ENCODE measurements around the gene ZNF678. TPM values are rescaled to one million over a fixed set of nuclear protein-coding genes. Genes with fewer than 3 reads are reported as not detected.
"Not testable (repeated sequence)": the region's sequence is repeated elsewhere in the genome, so short reads cannot be mapped to it uniquely, and the experiment has no call there.

ZNF678 gene
- total and polyA plus RNA-seq, 2 of the 8 experiments (the other 6 are each of a cell fraction or from before 2014, with no cell fraction given) = 6.9 to 28.3 TPM

DNA sequence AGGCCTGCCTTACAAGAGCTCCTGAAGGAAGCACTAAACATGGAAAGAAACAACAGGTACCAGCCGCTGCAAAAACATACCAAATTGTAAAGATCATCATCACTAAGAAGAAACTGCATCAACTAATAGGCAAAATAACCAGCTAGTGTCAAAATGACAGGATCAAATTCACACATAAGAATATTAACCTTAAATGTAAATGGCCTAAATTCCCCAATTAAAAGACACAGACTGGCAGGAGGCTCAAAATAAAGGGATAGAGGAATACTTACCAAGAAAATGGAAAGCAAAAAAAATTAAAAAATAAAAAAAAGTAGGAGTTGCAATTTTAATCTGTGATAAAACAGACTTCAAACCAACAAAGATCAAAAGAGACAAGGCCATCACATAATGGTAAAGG lies 11.5 kb upstream of the ZNF678 start:
- H3K18ac ChIP-seq (ENCODE audit: extremely low read depth, low read length); H3K56ac ChIP-seq (replicated peaks; ENCODE audit: insufficient read length, low read depth, low read length); H3K79me2 ChIP-seq (ENCODE audit: control insufficient read depth in 1 of 2, insufficient read depth in 2 of 2, low read length in 2 of 2); H2AK5ac ChIP-seq (ENCODE audit: low read depth, low read length); DNase-seq (ENCODE audit: low read depth in 1 of 2, low spot score in 2 of 2); H3K27ac ChIP-seq (ENCODE audit: low read depth, low read length); H2AFZ ChIP-seq (ENCODE audit: low read length); H4K20me1 ChIP-seq (replicated peaks in 1 of 2; ENCODE audit: control insufficient read depth in 1 of 2, insufficient read depth in 2 of 2, low read length in 2 of 2); POLR2A ChIA-PET (ENCODE audit: partially characterized antibody); H3K79me1 ChIP-seq (ENCODE audit: low read depth, low read length); H3K4me3 ChIP-seq (ENCODE audit: extremely low read depth in 1 of 4, insufficient read depth in 2 of 4, low read depth in 3 of 4, low read length in 4 of 4); H3K27me3 ChIP-seq (replicated peaks in 1 of 4; ENCODE audit: control insufficient read depth in 3 of 4, extremely low read depth in 1 of 4, insufficient read depth in 3 of 4, low read length in 3 of 4); H2BK120ac ChIP-seq (replicated peaks; ENCODE audit: low read depth, low read length); H3K4me2 ChIP-seq (ENCODE audit: insufficient read depth in 1 of 2, low read depth in 2 of 2, low read length in 2 of 2); H3K4ac ChIP-seq (replicated peaks; ENCODE audit: insufficient read length, low read depth, low read length); H2BK12ac ChIP-seq (ENCODE audit: low read depth, low read length); FAIRE-seq; H3K36me3 ChIP-seq (ENCODE audit: control insufficient read depth in 2 of 4, insufficient read depth in 4 of 4, low read length in 3 of 4); H3K14ac ChIP-seq (ENCODE audit: insufficient read length); H3K4me1 ChIP-seq (replicated peaks in 1 of 4; ENCODE audit: control insufficient read depth in 3 of 4, insufficient read depth in 4 of 4, low read length in 3 of 4); H3K9ac ChIP-seq (replicated peaks in 1 of 4; ENCODE audit: extremely low read depth in 1 of 4, low read depth in 3 of 4, low read length in 3 of 4); H2BK15ac ChIP-seq (ENCODE audit: low read length); H3K23me2 ChIP-seq (ENCODE audit: low read depth, low read length); H2BK5ac ChIP-seq (ENCODE audit: low read depth, low read length); H2BK20ac ChIP-seq (ENCODE audit: low read length); H4K91ac ChIP-seq (replicated peaks; ENCODE audit: insufficient read length, low read length); H4K8ac ChIP-seq (ENCODE audit: extremely low read depth, insufficient read depth, low read length); H4K5ac ChIP-seq (ENCODE audit: insufficient read length, low read depth, low read length); H3K23ac ChIP-seq (ENCODE audit: insufficient read length): not testable (repeated sequence)
- CTCF ChIA-PET (ENCODE audit: partially characterized antibody) = interaction anchor here (0.6 to 1.4 kb wide), 2 partner anchors 9 to 153 kb away, joined by 3 to 6 read pairs; no protein-coding TSS in a partner anchor
- 71% methylated on average over 1 of the region's 1 CpG; no CpG with 5 or more reads in 1 of the 2 experiments for WGBS, 2 experiments (ENCODE audit: extremely low coverage in 1 of 2, insufficient coverage in 1 of 2, insufficient read length in 1 of 2, insufficient replicate concordance in 2 of 2, low coverage in 1 of 2, low lambda C conversion rate in 2 of 2, missing lambda C conversion rate in 1 of 2)
- peaks cover 4 to 17% of the 10 kb centered on the region in 2 experiments; a peak in 2 of 4 replicates for H3K9me3 ChIP-seq (ENCODE audit: insufficient read depth in 2 of 2, low read depth in 1 of 2, low read length in 1 of 2)

All from H1 (cell line).